HepG2 (cell line): Measurements from ENCODE around the gene UAP1L1. TPM values are rescaled to one million over a fixed set of nuclear protein-coding genes. Genes with fewer than 3 reads are reported as not detected.
A peak's percentile ranks its signal among the peaks of the same experiment; 100 is the strongest.

Source experiments
- ASH2L ChIP-seq: fragments of 300-600, 200-600 bp; sonication (generic); IDR thresholded peaks from 2 replicates; pipeline ENCODE4 v1.7.0; 2017; ENCODE audit warnings: low read depth, mild to moderate bottlenecking, moderate library complexity, mixed read lengths, low read length; ENCODE audit not compliant: insufficient read length
- CENPX ChIP-seq: sonication (generic); formaldehyde crosslinking; IDR thresholded peaks from 2 replicates; pipeline ENCODE4 v1.9.0; 2021; ENCODE audit warnings: mild to moderate bottlenecking, missing genetic modification reagents, moderate library complexity
- FOXK2 ChIP-seq: fragments of 450-650 bp; IDR thresholded peaks from 2 replicates; pipeline ENCODE4 v1.6.1; 2016
- GLI4 ChIP-seq: sonication (generic); formaldehyde crosslinking; IDR thresholded peaks from 2 replicates; pipeline ENCODE4 v1.5.1; 2020; ENCODE audit warnings: missing genetic modification reagents, mild to moderate bottlenecking, moderate library complexity, borderline replicate concordance
- KLF13 ChIP-seq: sonication (generic); formaldehyde crosslinking; IDR thresholded peaks from 2 replicates; pipeline ENCODE4 v1.4.0; 2020; ENCODE audit warnings: mild to moderate bottlenecking, missing genetic modification reagents
- LCORL ChIP-seq, 2 experiments: fragments of 450-650 bp in 1 of 2; sonication (generic) in 1 of 2; formaldehyde crosslinking in 1 of 2; IDR thresholded peaks; 2 replicates each; pipeline versions ENCODE4 v1.5.0 to v1.6.1; 2017 to 2020; ENCODE audit warnings: antibody characterized with exemption in 1 of 2, missing genetic modification reagents in 1 of 2
- MAF1 ChIP-seq: sonication (generic); formaldehyde crosslinking; IDR thresholded peaks from 2 replicates; pipeline ENCODE4 v1.5.0; 2020; ENCODE audit warnings: missing genetic modification reagents, borderline replicate concordance
- MAFG ChIP-seq: sonication (generic); formaldehyde crosslinking; IDR thresholded peaks from 2 replicates; pipeline ENCODE4 v1.5.1; 2020; ENCODE audit warnings: mild to moderate bottlenecking, missing genetic modification reagents
- MTA3 ChIP-seq: sonication (generic); formaldehyde crosslinking; IDR thresholded peaks from 2 replicates; pipeline ENCODE4 v1.4.0; 2020; ENCODE audit warnings: missing genetic modification reagents
- RARG ChIP-seq: sonication (generic); formaldehyde crosslinking; IDR thresholded peaks from 2 replicates; pipeline ENCODE4 v1.4.0; 2020; ENCODE audit warnings: low read depth, mild to moderate bottlenecking, missing genetic modification reagents
- RCOR2 ChIP-seq: IDR thresholded peaks from 2 replicates; pipeline ENCODE4 v1.6.1; 2016; ENCODE audit warnings: missing biosample characterization, missing genetic modification reagents
- SAP130 ChIP-seq: IDR thresholded peaks from 2 replicates; pipeline ENCODE4 v1.6.1; 2016; ENCODE audit warnings: low read depth
- XBP1 ChIP-seq: sonication (generic); formaldehyde crosslinking; IDR thresholded peaks from 2 replicates; pipeline ENCODE4 v1.5.0; 2020; ENCODE audit warnings: missing genetic modification reagents
- ZBTB38 ChIP-seq: sonication (generic); formaldehyde crosslinking; IDR thresholded peaks from 2 replicates; pipeline ENCODE4 v1.5.1; 2020; ENCODE audit warnings: mild to moderate bottlenecking, missing genetic modification reagents
- ZNF260 ChIP-seq: sonication (generic); formaldehyde crosslinking; IDR thresholded peaks from 2 replicates; pipeline ENCODE4 v1.4.0; 2020; ENCODE audit warnings: missing genetic modification reagents, low read depth, mild to moderate bottlenecking, borderline replicate concordance
- ZNF354B ChIP-seq: sonication (generic); formaldehyde crosslinking; IDR thresholded peaks from 2 replicates; pipeline ENCODE4 v1.8.0; 2022; ENCODE audit warnings: mild to moderate bottlenecking, missing genetic modification reagents
- polyA plus RNA-seq, 8 experiments: library from polyadenylated mRNA; depleted of rRNA in 3 of 8; stranded (reverse) in 7 of 8; unstranded in 1 of 8; fragments of >200 nt; fragmentation: Illumina TruSeq in 4 of 8; extraction: Trizol in 4 of 8; gene quantifications; 2 replicates each; pipeline versions ENCODE4 v1.2.1 to v1.2.3, GENCODE V29; 2011 to 2016; ENCODE audit warnings: low read depth in 4 of 8, missing spikeins in 1 of 8, mixed read lengths in 1 of 8; ENCODE audit not compliant: insufficient read depth in 1 of 8
- total RNA-seq, 5 experiments: library from RNA; depleted of rRNA; stranded (reverse); fragments of >200 nt; fragmentation: Illumina TruSeq; extraction: Trizol; gene quantifications; 2 replicates each; pipeline ENCODE4 v1.2.3, GENCODE V29; 2016; ENCODE audit warnings: low read depth in 1 of 5
- TF ChIP-seq, protein P1 (sequence below): sonication (generic); formaldehyde crosslinking; IDR thresholded peaks from 2 replicates; pipeline ENCODE4 v1.4.0; 2020; ENCODE audit warnings: mild to moderate bottlenecking, missing genetic modification reagents
- TF ChIP-seq, protein P2 (sequence below): sonication (generic); formaldehyde crosslinking; IDR thresholded peaks from 2 replicates; pipeline ENCODE4 v1.4.0; 2020; ENCODE audit warnings: mild to moderate bottlenecking, missing genetic modification reagents
- TF ChIP-seq, protein P3 (sequence below): sonication (generic); formaldehyde crosslinking; IDR thresholded peaks from 2 replicates; pipeline ENCODE4 v1.4.0; 2020; ENCODE audit warnings: missing genetic modification reagents, borderline replicate concordance
- TF ChIP-seq, protein P4 (sequence below), 2 experiments: fragments of 450-650 bp in 1 of 2; sonication (generic) in 1 of 2; formaldehyde crosslinking; IDR thresholded peaks; 2 replicates each; pipeline versions ENCODE4 v1.5.0 to v1.8.0; 2020 to 2022; ENCODE audit warnings: mild to moderate bottlenecking in 1 of 2, missing genetic modification reagents in 1 of 2
- TF ChIP-seq, protein P5 (sequence below): sonication (generic); formaldehyde crosslinking; IDR thresholded peaks from 2 replicates; pipeline ENCODE4 v1.8.0; 2022; ENCODE audit warnings: mild to moderate bottlenecking, missing genetic modification reagents, borderline replicate concordance

The UAP1L1 gene
- total and polyA plus RNA-seq, 2 of the 13 experiments (the other 11 are each of a cell fraction or from before 2014, with no cell fraction given) = 5.4 to 6.4 TPM

DNA sequence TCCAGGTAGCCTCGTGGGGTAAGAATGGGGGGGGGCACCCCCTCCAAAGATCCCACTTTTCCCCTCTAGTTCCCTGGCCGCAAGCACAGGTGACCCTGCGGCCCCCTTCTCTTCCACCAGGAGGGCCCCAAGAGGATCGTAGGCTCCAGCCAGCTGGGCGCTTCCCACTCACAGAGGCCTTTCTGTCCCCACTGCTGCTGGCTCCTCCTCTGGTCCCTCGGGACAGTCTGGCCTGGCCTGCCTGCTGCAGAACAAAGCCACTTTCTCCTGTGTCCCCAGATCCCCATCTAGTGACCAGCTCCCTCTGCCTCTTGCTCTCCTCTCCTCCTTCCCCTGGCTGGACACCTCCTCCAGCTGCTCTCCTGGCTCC is 6.4 kb upstream of the UAP1L1 start (continued):
- TF ChIP-seq, protein P1, sequence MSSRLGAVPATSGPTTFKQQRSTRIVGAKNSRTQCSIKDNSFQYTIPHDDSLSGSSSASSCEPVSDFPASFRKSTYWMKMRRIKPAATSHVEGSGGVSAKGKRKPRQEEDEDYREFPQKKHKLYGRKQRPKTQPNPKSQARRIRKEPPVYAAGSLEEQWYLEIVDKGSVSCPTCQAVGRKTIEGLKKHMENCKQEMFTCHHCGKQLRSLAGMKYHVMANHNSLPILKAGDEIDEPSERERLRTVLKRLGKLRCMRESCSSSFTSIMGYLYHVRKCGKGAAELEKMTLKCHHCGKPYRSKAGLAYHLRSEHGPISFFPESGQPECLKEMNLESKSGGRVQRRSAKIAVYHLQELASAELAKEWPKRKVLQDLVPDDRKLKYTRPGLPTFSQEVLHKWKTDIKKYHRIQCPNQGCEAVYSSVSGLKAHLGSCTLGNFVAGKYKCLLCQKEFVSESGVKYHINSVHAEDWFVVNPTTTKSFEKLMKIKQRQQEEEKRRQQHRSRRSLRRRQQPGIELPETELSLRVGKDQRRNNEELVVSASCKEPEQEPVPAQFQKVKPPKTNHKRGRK (CRISPR knock-in tag) = 0 out of 2 replicates have a peak, but pooled peaks have one; percentile 34
- TF ChIP-seq MAF1 = no peak
- no peak for TF ChIP-seq ZNF354B
- TF ChIP-seq, protein P2, sequence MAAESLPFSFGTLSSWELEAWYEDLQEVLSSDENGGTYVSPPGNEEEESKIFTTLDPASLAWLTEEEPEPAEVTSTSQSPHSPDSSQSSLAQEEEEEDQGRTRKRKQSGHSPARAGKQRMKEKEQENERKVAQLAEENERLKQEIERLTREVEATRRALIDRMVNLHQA = no peak
- no peak for TF ChIP-seq MTA3
- TF ChIP-seq ASH2L = peak; percentile 15
- no peak for TF ChIP-seq RARG (CRISPR knock-in tag)
- no peak for TF ChIP-seq LCORL (IDR thresholded peaks at IDR 0.05)
- TF ChIP-seq LCORL (CRISPR knock-in tag; IDR thresholded peaks at IDR 0.05) = peak; percentile 62; the same call in 1 of the 2 replicates
- TF ChIP-seq FOXK2 = no peak
- TF ChIP-seq ZNF260 = no peak
- TF ChIP-seq, protein P3, sequence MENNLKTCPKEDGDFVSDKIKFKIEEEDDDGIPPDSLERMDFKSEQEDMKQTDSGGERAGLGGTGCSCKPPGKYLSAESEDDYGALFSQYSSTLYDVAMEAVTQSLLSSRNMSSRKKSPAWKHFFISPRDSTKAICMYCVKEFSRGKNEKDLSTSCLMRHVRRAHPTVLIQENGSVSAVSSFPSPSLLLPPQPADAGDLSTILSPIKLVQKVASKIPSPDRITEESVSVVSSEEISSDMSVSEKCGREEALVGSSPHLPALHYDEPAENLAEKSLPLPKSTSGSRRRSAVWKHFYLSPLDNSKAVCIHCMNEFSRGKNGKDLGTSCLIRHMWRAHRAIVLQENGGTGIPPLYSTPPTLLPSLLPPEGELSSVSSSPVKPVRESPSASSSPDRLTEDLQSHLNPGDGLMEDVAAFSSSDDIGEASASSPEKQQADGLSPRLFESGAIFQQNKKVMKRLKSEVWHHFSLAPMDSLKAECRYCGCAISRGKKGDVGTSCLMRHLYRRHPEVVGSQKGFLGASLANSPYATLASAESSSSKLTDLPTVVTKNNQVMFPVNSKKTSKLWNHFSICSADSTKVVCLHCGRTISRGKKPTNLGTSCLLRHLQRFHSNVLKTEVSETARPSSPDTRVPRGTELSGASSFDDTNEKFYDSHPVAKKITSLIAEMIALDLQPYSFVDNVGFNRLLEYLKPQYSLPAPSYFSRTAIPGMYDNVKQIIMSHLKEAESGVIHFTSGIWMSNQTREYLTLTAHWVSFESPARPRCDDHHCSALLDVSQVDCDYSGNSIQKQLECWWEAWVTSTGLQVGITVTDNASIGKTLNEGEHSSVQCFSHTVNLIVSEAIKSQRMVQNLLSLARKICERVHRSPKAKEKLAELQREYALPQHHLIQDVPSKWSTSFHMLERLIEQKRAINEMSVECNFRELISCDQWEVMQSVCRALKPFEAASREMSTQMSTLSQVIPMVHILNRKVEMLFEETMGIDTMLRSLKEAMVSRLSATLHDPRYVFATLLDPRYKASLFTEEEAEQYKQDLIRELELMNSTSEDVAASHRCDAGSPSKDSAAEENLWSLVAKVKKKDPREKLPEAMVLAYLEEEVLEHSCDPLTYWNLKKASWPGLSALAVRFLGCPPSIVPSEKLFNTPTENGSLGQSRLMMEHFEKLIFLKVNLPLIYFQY = no peak; the same call in 1 of the 2 replicates
- TF ChIP-seq, protein P4, sequence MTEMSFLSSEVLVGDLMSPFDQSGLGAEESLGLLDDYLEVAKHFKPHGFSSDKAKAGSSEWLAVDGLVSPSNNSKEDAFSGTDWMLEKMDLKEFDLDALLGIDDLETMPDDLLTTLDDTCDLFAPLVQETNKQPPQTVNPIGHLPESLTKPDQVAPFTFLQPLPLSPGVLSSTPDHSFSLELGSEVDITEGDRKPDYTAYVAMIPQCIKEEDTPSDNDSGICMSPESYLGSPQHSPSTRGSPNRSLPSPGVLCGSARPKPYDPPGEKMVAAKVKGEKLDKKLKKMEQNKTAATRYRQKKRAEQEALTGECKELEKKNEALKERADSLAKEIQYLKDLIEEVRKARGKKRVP (CRISPR knock-in tag; IDR thresholded peaks at IDR 0.05) = no peak
- TF ChIP-seq, protein P5, sequence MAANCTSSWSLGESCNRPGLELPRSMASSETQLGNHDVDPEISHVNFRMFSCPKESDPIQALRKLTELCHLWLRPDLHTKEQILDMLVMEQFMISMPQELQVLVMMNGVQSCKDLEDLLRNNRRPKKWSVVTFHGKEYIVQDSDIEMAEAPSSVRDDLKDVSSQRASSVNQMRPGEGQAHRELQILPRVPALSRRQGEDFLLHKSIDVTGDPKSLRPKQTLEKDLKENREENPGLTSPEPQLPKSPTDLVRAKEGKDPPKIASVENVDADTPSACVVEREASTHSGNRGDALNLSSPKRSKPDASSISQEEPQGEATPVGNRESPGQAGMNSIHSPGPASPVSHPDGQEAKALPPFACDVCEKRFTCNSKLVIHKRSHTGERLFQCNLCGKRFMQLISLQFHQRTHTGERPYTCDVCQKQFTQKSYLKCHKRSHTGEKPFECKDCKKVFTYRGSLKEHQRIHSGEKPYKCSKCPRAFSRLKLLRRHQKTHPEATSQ (CRISPR knock-in tag) = no peak
- TF ChIP-seq CENPX (CRISPR knock-in tag) = no peak
- no peak for TF ChIP-seq MAFG (CRISPR knock-in tag)
- no peak for TF ChIP-seq RCOR2
- TF ChIP-seq SAP130 (CRISPR knock-in tag) = 0 out of 2 replicates have a peak, but pooled peaks have one; percentile 1
- TF ChIP-seq XBP1 = no peak
- no peak for TF ChIP-seq ZBTB38 (CRISPR knock-in tag)
- peak; percentile 80; the same call in 1 of the 2 replicates for TF ChIP-seq GLI4 (CRISPR knock-in tag)
- 0 out of 2 replicates have a peak, but pooled peaks have one; percentile 29 for TF ChIP-seq KLF13 (CRISPR knock-in tag)
